DMS153 treated with DMSO at 0.1 percent for 48 hours (cell line): ENCODE measurements around the gene GOLPH3.
"Not testable (repeated sequence)": the region's sequence is repeated elsewhere in the genome, so short reads cannot be mapped to it uniquely, and the experiment has no call there.

ENCODE experiments used
- DNase-seq: peaks from one replicate; lab custom pipeline; 2025; ENCODE audit not compliant: unreplicated experiment; lab: John Stamatoyannopoulos, UW

The GOLPH3 gene

GRCh38 chr5:32100691-32101302, 73.3 kb downstream of the GOLPH3 start:
- DNase-seq: no peak

- DNase-seq: no peak
Observed at GRCh38 chr5:32100230-32100629, 73.9 kb downstream of the GOLPH3 start.

- no peak for DNase-seq
Observed at GRCh38 chr5:32099486-32100035, 74.6 kb downstream of the GOLPH3 start.

- DNase-seq: no peak
Observed at GRCh38 chr5:32098890-32099310, 75.2 kb downstream of the GOLPH3 start.

- DNase-seq: no peak
Observed at GRCh38 chr5:32098291-32098690, 75.8 kb downstream of the GOLPH3 start.

GRCh38 chr5:32096891-32097595, 77.1 kb downstream of the GOLPH3 start:
- DNase-seq: no peak

- no peak for DNase-seq
Observed at GRCh38 chr5:32095261-32095671, 78.9 kb downstream of the GOLPH3 start.

- no peak for DNase-seq
Observed at GRCh38 chr5:32094691-32095090, 79.4 kb downstream of the GOLPH3 start.

GRCh38 chr5:32092938-32093812, 80.9 kb downstream of the GOLPH3 start:
- DNase-seq: peak; percentile 80

GRCh38 chr5:32090755-32091128, 83.4 kb downstream of the GOLPH3 start:
- no peak for DNase-seq

- no peak for DNase-seq
Observed at GRCh38 chr5:32090026-32090754, 83.9 kb downstream of the GOLPH3 start.

- no peak for DNase-seq
Observed at GRCh38 chr5:32089146-32090000, 84.7 kb downstream of the GOLPH3 start.

GRCh38 chr5:32088214-32088613, 85.9 kb downstream of the GOLPH3 start:
- no peak for DNase-seq

GRCh38 chr5:32087086-32088082, 86.7 kb downstream of the GOLPH3 start:
- no peak for DNase-seq

- DNase-seq: no peak
Observed at GRCh38 chr5:32083981-32084430, 90.1 kb downstream of the GOLPH3 start.

- DNase-seq: no peak
Observed at GRCh38 chr5:32082701-32083100, 91.4 kb downstream of the GOLPH3 start.

- not testable (repeated sequence) for DNase-seq
Observed at GRCh38 chr5:32080565-32080964, 93.6 kb downstream of the GOLPH3 start.

- not testable (repeated sequence) for DNase-seq
Observed at GRCh38 chr5:32078855-32079254, 95.3 kb downstream of the GOLPH3 start.
